Smooth muscle cell (in vitro differentiated cells): Measurements from ENCODE around the gene SRCIN1. TPM values are rescaled to one million over a fixed set of nuclear protein-coding genes. Genes with fewer than 3 reads are reported as not detected.
A peak's percentile ranks its signal among the peaks of the same experiment; 100 is the strongest.
"Not testable (repeated sequence)": the region's sequence is repeated elsewhere in the genome, so short reads cannot be mapped to it uniquely, and the experiment has no call there.

Experiments
- DNase-seq: peaks from one replicate; lab custom pipeline; 2025; ENCODE audit not compliant: unreplicated experiment; lab: John Stamatoyannopoulos, UW
- H2AFZ ChIP-seq: fragments of 200-600 bp; sonication (generic); 2 replicates; pipeline ENCODE4 v1.6.0; 2016; ENCODE audit warnings: antibody characterized with exemption, low read depth, mild to moderate bottlenecking
- H3F3A ChIP-seq: fragments of 200-600 bp; sonication (generic); 2 replicates; pipeline ENCODE4 v1.6.0; 2017; ENCODE audit warnings: antibody characterized with exemption, low read depth
- H3K27ac ChIP-seq: fragments of 200-600 bp; sonication (generic); 2 replicates; pipeline ENCODE4 v1.5.1; 2016; ENCODE audit warnings: low read depth, mild to moderate bottlenecking
- H3K27me3 ChIP-seq: fragments of 200-600 bp; sonication (generic); 2 replicates; pipeline ENCODE4 v1.6.1; 2016; ENCODE audit warnings: low read depth, mild to moderate bottlenecking
- H3K36me3 ChIP-seq: fragments of 200-600 bp; sonication (generic); 2 replicates; pipeline ENCODE4 v1.5.1; 2016; ENCODE audit warnings: low read depth
- H3K4me1 ChIP-seq: fragments of 200-600 bp; sonication (generic); 2 replicates; pipeline ENCODE4 v1.5.1; 2016; ENCODE audit warnings: low read depth
- H3K4me2 ChIP-seq: fragments of 200-600 bp; sonication (generic); 2 replicates; pipeline ENCODE4 v1.6.0; 2016; ENCODE audit warnings: mild to moderate bottlenecking
- H3K4me3 ChIP-seq: fragments of 200-600 bp; sonication (generic); 2 replicates; pipeline ENCODE4 v1.5.1; 2016; ENCODE audit warnings: mild to moderate bottlenecking
- H3K79me2 ChIP-seq: fragments of 200-600 bp; sonication (generic); 2 replicates; pipeline ENCODE4 v1.6.0; 2016; ENCODE audit warnings: low read depth, mild to moderate bottlenecking
- H3K9ac ChIP-seq: fragments of 200-600 bp; sonication (generic); 2 replicates; pipeline ENCODE4 v1.6.0; 2016; ENCODE audit warnings: low read depth
- H3K9me3 ChIP-seq: fragments of 200-600 bp; sonication (generic); replicated peaks from 2 replicates; pipeline ENCODE4 v1.5.1; 2016; ENCODE audit warnings: low read depth
- H4K20me1 ChIP-seq: fragments of 200-600 bp; sonication (generic); 2 replicates; pipeline ENCODE4 v1.6.0; 2016; ENCODE audit warnings: low read depth
- WGBS: methylation state at CpG from one replicate; pipeline ENCODE4 v1.1.7; 2016; ENCODE audit warnings: low lambda C conversion rate; 5-methylcytosine and 5-hydroxymethylcytosine counted together
- polyA plus RNA-seq: library from polyadenylated mRNA; unstranded; fragments of >200 nt; fragmentation: Nextera tagmentation; extraction: Ambion mirVana; gene quantifications from 2 replicates; pipeline ENCODE4 v1.2.1, GENCODE V29; 2016
- total RNA-seq: library from RNA; depleted of rRNA; stranded (reverse); fragments of >200 nt; gene quantifications from 2 replicates; pipeline ENCODE4 v1.2.3, GENCODE V29; 2014
- TF ChIP-seq, protein P1 (sequence below): fragments of 200-600 bp; sonication (generic); IDR thresholded peaks from 2 replicates; pipeline ENCODE4 v1.5.1; 2017; ENCODE audit warnings: borderline replicate concordance, mild to moderate bottlenecking, antibody characterized with exemption; ENCODE audit not compliant: insufficient read depth, poor library complexity, severe bottlenecking

Gene SRCIN1
- total and polyA plus RNA-seq, 2 experiments from 2014 or later = 0.16 to 0.90 TPM

DNA sequence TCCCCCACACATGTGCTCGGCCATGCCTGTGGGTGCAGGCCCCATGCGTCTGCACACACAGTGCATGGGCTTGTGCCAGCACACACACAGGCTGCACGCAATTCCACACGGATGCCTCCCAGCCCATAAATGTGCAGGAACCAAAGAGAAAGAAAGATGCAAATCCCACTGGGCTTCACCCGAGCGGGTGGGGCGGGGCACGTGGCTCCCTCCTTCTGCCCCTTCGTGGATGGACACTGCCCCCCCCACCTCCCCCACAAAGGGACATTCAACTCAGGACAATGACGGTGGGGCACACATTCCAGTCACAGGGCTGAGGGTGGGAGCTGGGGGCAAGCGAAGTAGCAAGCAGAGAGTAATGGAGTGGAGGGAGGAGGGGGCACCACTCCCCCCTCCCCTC is 74.9 kb downstream of the SRCIN1 start:
- H3K4me3 ChIP-seq, H2AFZ ChIP-seq, H3K27ac ChIP-seq, H3K4me2 ChIP-seq, H3K9me3 ChIP-seq, H3F3A ChIP-seq, DNase-seq, H3K79me2 ChIP-seq, H4K20me1 ChIP-seq, H3K9ac ChIP-seq, H3K36me3 ChIP-seq: not testable (repeated sequence)
- Histone ChIP-seq H3K27me3 (peaks cover 11% of the 10 kb centered on the region), H3K4me1 (peaks cover 20% of the 10 kb centered on the region)
- WGBS = 79% methylated on average over 11 of the region's 11 CpGs

DNA sequence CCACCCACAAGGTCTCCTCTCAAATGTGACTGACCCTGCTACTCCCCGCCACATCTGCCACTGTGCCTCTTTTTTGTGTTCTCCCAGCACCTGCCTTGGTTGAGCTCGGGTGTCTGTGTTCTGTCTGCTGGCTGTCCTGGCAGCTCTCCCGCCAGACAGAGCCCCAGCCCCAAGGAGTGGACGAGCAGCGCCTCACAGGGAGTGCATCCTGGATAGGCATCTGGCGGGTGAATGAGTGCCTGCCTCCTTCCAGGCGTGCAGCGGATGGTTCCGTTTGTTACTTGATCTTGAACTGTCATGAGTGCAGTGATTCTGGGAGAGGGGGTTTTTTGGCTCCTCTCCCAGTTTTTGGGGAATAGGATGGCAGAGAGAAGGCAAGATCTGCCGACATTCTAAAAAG is 77.6 kb downstream of the SRCIN1 start:
- peaks cover 11% of the 10 kb centered on the region for H3K27me3 ChIP-seq
- not testable (repeated sequence) for DNase-seq, H3K79me2 ChIP-seq, H3K9ac ChIP-seq, H3F3A ChIP-seq, H3K4me1 ChIP-seq, H2AFZ ChIP-seq, H3K36me3 ChIP-seq, H3K4me2 ChIP-seq, H3K4me3 ChIP-seq, H3K27ac ChIP-seq, H4K20me1 ChIP-seq, H3K9me3 ChIP-seq
- WGBS = 58% methylated on average over 10 of the region's 10 CpGs

DNA sequence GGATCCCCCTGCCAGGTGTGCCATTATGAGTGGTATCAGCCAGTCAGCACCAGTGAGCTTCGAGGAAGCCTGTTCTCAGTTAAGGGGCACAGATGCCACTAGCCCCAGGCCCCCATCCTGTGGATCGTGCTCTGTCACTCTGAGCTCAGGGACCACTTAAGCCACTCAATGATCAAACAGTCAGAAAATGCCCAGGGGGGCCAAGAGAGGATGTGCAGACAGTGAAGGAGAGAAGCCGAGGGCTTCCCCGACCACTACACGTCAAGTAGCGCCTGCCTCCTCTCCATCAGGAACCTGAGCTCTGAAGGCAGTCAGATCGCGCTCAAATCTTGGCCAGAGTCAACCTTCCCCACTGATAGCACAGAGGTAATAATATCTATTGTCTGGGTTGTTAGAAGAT is 79.2 kb downstream of the SRCIN1 start:
- H2AFZ ChIP-seq, H3K4me3 ChIP-seq, H3F3A ChIP-seq, H3K36me3 ChIP-seq, H3K4me2 ChIP-seq, H3K9ac ChIP-seq, DNase-seq, H3K4me1 ChIP-seq, H4K20me1 ChIP-seq, H3K9me3 ChIP-seq, H3K79me2 ChIP-seq, H3K27ac ChIP-seq: not testable (repeated sequence)
- H3K27me3 ChIP-seq = peaks cover 11% of the 10 kb centered on the region
- 80% methylated on average over 8 of the region's 8 CpGs for WGBS

GRCh38 chr17:38512473-38513058 is 93.2 kb downstream of the SRCIN1 start:
- TF ChIP-seq, protein P1, sequence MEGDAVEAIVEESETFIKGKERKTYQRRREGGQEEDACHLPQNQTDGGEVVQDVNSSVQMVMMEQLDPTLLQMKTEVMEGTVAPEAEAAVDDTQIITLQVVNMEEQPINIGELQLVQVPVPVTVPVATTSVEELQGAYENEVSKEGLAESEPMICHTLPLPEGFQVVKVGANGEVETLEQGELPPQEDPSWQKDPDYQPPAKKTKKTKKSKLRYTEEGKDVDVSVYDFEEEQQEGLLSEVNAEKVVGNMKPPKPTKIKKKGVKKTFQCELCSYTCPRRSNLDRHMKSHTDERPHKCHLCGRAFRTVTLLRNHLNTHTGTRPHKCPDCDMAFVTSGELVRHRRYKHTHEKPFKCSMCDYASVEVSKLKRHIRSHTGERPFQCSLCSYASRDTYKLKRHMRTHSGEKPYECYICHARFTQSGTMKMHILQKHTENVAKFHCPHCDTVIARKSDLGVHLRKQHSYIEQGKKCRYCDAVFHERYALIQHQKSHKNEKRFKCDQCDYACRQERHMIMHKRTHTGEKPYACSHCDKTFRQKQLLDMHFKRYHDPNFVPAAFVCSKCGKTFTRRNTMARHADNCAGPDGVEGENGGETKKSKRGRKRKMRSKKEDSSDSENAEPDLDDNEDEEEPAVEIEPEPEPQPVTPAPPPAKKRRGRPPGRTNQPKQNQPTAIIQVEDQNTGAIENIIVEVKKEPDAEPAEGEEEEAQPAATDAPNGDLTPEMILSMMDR = no peak
- H4K20me1 ChIP-seq = peaks cover 43% of the 10 kb centered on the region

DNA sequence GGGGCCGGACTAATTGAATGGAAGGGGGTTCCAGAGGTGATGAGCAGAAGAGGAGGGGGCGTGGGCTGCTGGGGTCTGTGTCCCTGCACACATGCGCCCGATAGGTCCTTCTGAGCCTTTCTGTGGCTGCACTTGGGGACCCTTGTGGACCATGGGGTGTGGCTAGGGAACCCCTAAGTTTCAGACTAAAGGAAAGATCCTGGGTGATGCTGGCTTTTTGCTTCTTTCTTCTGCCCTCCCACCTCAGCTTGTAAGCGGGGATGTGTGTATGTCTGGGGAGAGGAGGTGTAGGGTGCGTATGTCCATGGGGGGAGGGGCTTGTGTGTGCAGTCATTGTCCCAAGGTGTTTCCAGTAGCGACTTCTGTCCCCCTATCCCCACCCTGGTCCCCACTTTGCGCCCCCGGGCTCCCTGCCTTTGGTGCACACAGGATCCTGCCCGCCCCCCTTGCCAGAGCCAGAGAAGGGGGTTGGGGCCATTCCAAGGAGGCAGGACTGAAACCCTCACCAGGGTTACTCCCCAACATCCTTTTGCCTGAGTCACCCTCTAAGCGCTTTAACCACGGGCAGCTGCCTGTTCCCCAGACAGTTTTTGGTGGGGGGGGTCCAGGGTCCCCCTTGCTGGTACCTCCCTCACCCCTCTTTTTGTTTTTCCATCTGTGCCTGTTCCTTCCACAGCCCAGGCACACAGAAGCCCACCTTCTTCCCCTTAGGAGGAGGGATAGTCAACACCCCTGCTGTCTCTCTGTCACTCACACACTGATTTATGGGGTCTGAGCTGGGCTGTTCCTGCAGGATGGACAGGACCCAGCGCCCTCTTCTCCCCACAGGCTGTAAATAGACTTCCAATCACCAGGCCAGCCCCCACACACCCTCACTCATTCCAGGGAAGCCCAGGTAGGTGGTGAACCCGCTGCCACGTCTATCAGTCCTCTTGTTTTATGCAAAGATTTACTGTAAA is 94.3 kb downstream of the SRCIN1 start:
- WGBS = 41% methylated on average over 15 of the region's 15 CpGs
- TF ChIP-seq, protein P1 = no peak
- Histone ChIP-seq H3K9ac (no peak overlapping the region), H3K4me1 (peaks cover 18% of the 10 kb centered on the region), H3K27me3 (no peaks in the 10 kb centered on the region), H3K36me3 (no peaks in the 10 kb centered on the region), H3K9me3 (no peaks in the 10 kb centered on the region), H4K20me1 (peaks cover 51% of the 10 kb centered on the region), H3K27ac (no peak overlapping the region), H2AFZ (no peak overlapping the region), H3K79me2 (no peaks in the 10 kb centered on the region), H3K4me3 (peak overlapping the region; percentile 46), H3F3A (no peaks in the 10 kb centered on the region), H3K4me2 (peak overlapping the region; percentile 85)
- DNase-seq = no peak

More at GRCh38 chr17:38512473-38513058, 93.2 kb downstream of the SRCIN1 start:
- H3K79me2 ChIP-seq = no peaks in the 10 kb centered on the region
- no peak overlapping the region for H2AFZ ChIP-seq
- no peaks in the 10 kb centered on the region for H3K36me3 ChIP-seq
- no peaks in the 10 kb centered on the region for H3K27me3 ChIP-seq
- no peak overlapping the region for H3K27ac ChIP-seq
- WGBS = 80% methylated on average over 13 of the region's 13 CpGs
- H3K4me3 ChIP-seq = no peak overlapping the region
- H3K4me2 ChIP-seq = no peak overlapping the region
- DNase-seq = no peak
- H3K9ac ChIP-seq = no peak overlapping the region
- H3F3A ChIP-seq = no peaks in the 10 kb centered on the region
- no peaks in the 10 kb centered on the region for H3K9me3 ChIP-seq
- H3K4me1 ChIP-seq = peaks cover 18% of the 10 kb centered on the region
